Psoas muscle (tissue), 8 donors: ENCODE results near the gene CRBN. TPM values are rescaled to one million over a fixed set of nuclear protein-coding genes. Genes with fewer than 3 reads are reported as not detected.

ENCODE experiments used
- ATAC-seq, 4 donors: fragments of 200-7000 bp; cut with Tn5 transposase; one replicate each; pipeline ENCODE4 v1.9.1; 2020; ENCODE audit warnings: moderate library complexity in 3 of 4, mild to moderate bottlenecking in 2 of 4
- DNase-seq, 2 donors: peaks; one replicate each; pipeline ENCODE4 v3.0.0-alpha.2; 2020
- H3K27ac ChIP-seq: fragments of 200-600 bp; one replicate; pipeline ENCODE4 v1.8.0; 2022
- H3K27me3 ChIP-seq, 3 donors: fragments of 200-600 bp in 1 of 3; one replicate each; pipeline versions ENCODE4 v1.6.1 to v1.8.0; 2013 to 2022; ENCODE audit warnings: low read length in 2 of 3, mild to moderate bottlenecking in 2 of 3, moderate library complexity in 1 of 3; ENCODE audit not compliant: insufficient read depth in 3 of 3
- H3K36me3 ChIP-seq, 2 donors: fragments of 200-600 bp in 1 of 2; one replicate each; pipeline versions ENCODE4 v1.6.1 to v1.8.0; 2013 to 2022; ENCODE audit warnings: low read depth in 1 of 2, mild to moderate bottlenecking in 1 of 2, moderate library complexity in 1 of 2; ENCODE audit not compliant: insufficient read depth in 1 of 2
- H3K4me1 ChIP-seq: fragments of 200-600 bp; one replicate; pipeline ENCODE4 v1.8.0; 2022
- H3K4me3 ChIP-seq: fragments of 200-600 bp; one replicate; pipeline ENCODE4 v1.8.0; 2022; ENCODE audit warnings: mild to moderate bottlenecking
- H3K9me3 ChIP-seq: fragments of 200-600 bp; one replicate; pipeline ENCODE4 v1.8.0; 2022
- CTCF ChIP-seq: fragments of 200-600 bp; IDR thresholded peaks from one replicate; pipeline ENCODE4 v1.8.0; 2022; ENCODE audit warnings: antibody characterized with exemption
- WGBS, 3 donors: extraction: QIAGEN DNeasy Blood & Tissue Kit; methylation state at CpG; one replicate each; pipeline versions ENCODE4 v1.1.6 to v1.1.7; 2013; 5-methylcytosine and 5-hydroxymethylcytosine counted together
- intact Hi-C, 2 donors: fragments of 100-400 bp; cut with DNase I; formaldehyde crosslinking; loops; one replicate each; pipeline versions ENCODE4 v1.11.0 to v1.14.2; 2022
- polyA plus RNA-seq, 3 donors: library from polyadenylated mRNA; stranded (reverse); fragments of 200-250 nt; gene quantifications; one replicate each; pipeline ENCODE4 v1.2.3, GENCODE V29; 2013
- total RNA-seq, 4 donors: library from RNA; stranded (reverse); fragmentation: NEBNext Ultra II Directional in 2 of 4; extraction: Animal tissue kit (Norgen Biotek cat#: 25700) in 2 of 4; gene quantifications; one replicate each; pipeline versions ENCODE4 v1.2.1 to v1.2.4, GENCODE V29; 2021 to 2023
- donor health status: healthy with polysubstance abuse.
- donor health status: DM: no; HTN: no; CAD: no; lungs with moderate emphysema.
- donor health status: Bipolar disorder and iron deficiency.
- donor health status: healthy.
- donor health status: DM: yes; HTN: yes; CAD: no.
- donor health status: DM: no; HTN: no; CAD: no.
- donor health status: DM: no; HTN: no; CAD: no.
- donor health status: DM: yes; HTN: yes; CAD: no.

The CRBN gene
- total and polyA plus RNA-seq, 7 donors = 17.9 to 55.2 (median 40.6) TPM

- TF ChIP-seq CTCF = no peak
- 42 to 60% (median 48%) methylated on average over 7 of the region's 7 CpGs for WGBS, 3 donors
- Histone ChIP-seq H3K9me3 (no peaks in the 10 kb centered on the region), H3K36me3 (no peaks in the 10 kb centered on the region), H3K27me3 (peaks cover 0 to 3% (median 0%) of the 10 kb centered on the region in 3 donors), H3K4me1 (no peaks in the 10 kb centered on the region), H3K27ac (no peak overlapping the region), H3K4me3 (no peak overlapping the region)
- intact Hi-C loops = no loop called here
- no peak for DNase-seq
- no peak for ATAC-seq
These were observed 33.4 kb upstream of the CRBN start for GRCh38 chr3:3212781-3213440.

GRCh38 chr3:3209714-3210113 lies 30.2 kb upstream of the CRBN start:
- intact Hi-C loops = no loop called here
- Histone ChIP-seq H3K27ac (no peak overlapping the region), H3K36me3 (no peaks in the 10 kb centered on the region), H3K9me3 (no peaks in the 10 kb centered on the region), H3K27me3 (peaks cover 0 to 3% (median 0%) of the 10 kb centered on the region in 3 donors), H3K4me1 (no peaks in the 10 kb centered on the region), H3K4me3 (no peak overlapping the region)
- WGBS, 3 donors = 86 to 94% (median 89%) methylated on average over 2 of the region's 2 CpGs
- no peak for TF ChIP-seq CTCF
- no peak for DNase-seq
- ATAC-seq = no peak

- Histone ChIP-seq H3K36me3 (no peaks in the 10 kb centered on the region), H3K27ac (no peak overlapping the region), H3K4me3 (no peak overlapping the region), H3K9me3 (no peaks in the 10 kb centered on the region), H3K4me1 (no peaks in the 10 kb centered on the region), H3K27me3 (peaks cover 0 to 3% (median 0%) of the 10 kb centered on the region in 3 donors)
- 65 to 66% (median 66%) methylated on average over 1 of the region's 1 CpG for WGBS, 3 donors
- no peak for TF ChIP-seq CTCF
- DNase-seq (no peak), ATAC-seq (no peak)
- intact Hi-C loops = no loop called here
These were observed 29.6 kb upstream of the CRBN start for GRCh38 chr3:3209057-3209456.

- intact Hi-C loops = loop anchor here (2.0 to 5.0 kb wide), 4 partner anchors 795 to 1089 kb away; no protein-coding TSS in a partner anchor
- Histone ChIP-seq H3K27me3 (no peaks in the 10 kb centered on the region), H3K27ac (no peak overlapping the region), H3K4me3 (no peak overlapping the region), H3K36me3 (no peaks in the 10 kb centered on the region), H3K4me1 (no peaks in the 10 kb centered on the region), H3K9me3 (no peaks in the 10 kb centered on the region)
- ATAC-seq = no peak
- WGBS, 3 donors = 50 to 61% (median 55%) methylated on average over 3 of the region's 3 CpGs
- no peak for TF ChIP-seq CTCF
- DNase-seq = no peak
These were observed 22.1 kb upstream of the CRBN start for GRCh38 chr3:3201611-3202010.
